GM08714 (cell line): ENCODE data around the gene ULK1.

Source experiments
- H3K4me3 ChIP-seq: fragments of 200-500 bp; sonication (Bioruptor generic); 2 replicates; pipeline ENCODE4 v1.5.1; 2014; ENCODE audit warnings: mild to moderate bottlenecking, low read length, inconsistent platforms
- ZNF274 ChIP-seq: IDR thresholded peaks from 2 replicates; pipeline ENCODE4 v1.6.1; 2012; ENCODE audit warnings: mild to moderate bottlenecking, low read depth, low read length

The ULK1 gene

GRCh38 chr12:131892711-131893604, 1.5 kb upstream of the ULK1 start:
- no peak overlapping the region for H3K4me3 ChIP-seq
- no peak for TF ChIP-seq ZNF274

- TF ChIP-seq ZNF274, result no peak
- H3K4me3 ChIP-seq, result no peak overlapping the region
Measured at GRCh38 chr12:131893605-131894312, 663 bp upstream of the ULK1 start.

GRCh38 chr12:131894981-131895639, 688 bp downstream of the ULK1 start:
- no peak for TF ChIP-seq ZNF274

DNA sequence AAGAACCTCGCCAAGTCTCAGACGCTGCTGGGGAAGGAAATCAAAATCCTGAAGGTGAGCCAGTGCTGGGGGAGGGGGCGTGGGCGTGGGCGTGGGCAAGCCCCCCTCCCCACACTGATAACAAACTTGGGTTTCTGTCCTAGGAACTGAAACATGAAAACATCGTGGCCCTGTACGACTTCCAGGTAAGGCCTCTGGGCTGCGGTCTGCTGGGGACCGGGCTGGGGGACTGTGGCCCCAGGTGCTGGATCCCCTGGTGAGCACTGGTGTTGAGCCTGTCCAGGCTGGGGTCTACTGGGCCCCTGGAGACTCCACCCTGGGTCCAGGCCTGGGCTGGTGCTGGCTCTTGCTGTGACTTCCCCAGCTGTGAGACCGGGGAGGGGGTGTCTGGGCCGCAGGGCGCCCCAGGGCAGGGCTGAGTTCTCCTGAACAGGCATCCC, 1.2 kb downstream of the ULK1 start:
- peak overlapping the region; percentile 62; the same call in 1 of the 2 replicates for H3K4me3 ChIP-seq
- TF ChIP-seq ZNF274, result no peak

More at GRCh38 chr12:131894981-131895639, 688 bp downstream of the ULK1 start:
- H3K4me3 ChIP-seq, result peak overlapping the region; percentile 62

DNA sequence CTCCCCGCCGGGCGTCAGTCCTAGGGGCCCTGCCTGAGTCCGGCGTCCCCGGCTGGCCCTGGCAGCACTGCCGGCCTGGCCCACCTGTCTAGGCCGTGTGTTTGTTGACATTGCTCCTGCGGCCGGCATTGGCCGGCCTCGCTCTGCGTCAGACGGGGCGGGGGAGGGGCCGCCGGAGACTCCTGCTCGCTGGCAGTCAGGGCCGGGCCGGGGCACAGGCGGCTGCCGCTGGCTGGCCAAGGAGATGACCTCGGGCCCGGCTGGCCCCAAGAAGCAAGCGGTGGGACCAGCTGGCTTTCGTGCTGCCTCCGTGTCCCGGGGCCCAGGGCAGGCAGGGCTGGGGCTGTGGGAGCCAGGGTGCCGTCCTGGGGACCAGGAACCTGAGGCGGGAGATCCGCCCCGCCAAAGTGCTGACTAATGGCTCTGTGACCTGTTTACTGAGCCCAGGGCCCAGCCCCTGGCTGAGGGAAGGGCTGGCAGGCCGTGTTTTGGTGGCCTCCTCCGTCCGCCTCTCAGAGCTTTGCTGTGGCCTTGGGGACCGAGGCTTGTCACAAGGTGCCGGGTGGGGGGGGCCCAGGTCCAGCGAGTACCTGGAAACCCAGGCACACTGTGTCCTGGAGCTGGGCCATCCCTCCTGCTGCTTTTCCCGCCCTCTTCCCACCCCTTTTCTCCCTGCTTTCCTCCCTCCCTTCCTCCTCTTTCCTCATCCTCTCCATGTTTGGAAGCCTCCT, 1.8 kb downstream of the ULK1 start:
- peak overlapping the region; percentile 62; the same call in 1 of the 2 replicates for H3K4me3 ChIP-seq
- no peak for TF ChIP-seq ZNF274

DNA sequence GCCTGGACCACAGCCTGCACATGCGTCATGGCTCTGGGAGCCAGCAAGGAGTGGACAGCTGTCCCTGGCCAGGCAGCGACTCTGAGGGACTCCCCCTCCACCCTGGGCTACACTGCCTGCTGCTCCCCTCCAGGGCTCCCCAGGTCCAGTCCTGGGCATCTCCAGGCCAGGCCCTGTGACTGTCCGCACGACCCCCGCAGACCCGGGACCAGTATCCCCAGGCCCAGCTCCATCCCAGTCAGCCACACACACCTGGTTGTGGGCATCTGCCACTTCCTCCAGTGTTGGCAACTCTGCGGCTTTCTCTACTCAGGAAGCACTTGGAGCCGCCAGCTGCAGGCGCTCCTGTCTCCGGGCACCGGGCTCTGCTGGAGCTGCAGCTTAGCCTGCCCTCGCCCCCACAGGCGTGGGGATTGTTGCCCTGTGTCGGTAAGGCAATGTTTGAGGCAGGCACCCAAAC, 2.4 kb downstream of the ULK1 start:
- no peak overlapping the region for H3K4me3 ChIP-seq
- TF ChIP-seq ZNF274, result no peak

DNA sequence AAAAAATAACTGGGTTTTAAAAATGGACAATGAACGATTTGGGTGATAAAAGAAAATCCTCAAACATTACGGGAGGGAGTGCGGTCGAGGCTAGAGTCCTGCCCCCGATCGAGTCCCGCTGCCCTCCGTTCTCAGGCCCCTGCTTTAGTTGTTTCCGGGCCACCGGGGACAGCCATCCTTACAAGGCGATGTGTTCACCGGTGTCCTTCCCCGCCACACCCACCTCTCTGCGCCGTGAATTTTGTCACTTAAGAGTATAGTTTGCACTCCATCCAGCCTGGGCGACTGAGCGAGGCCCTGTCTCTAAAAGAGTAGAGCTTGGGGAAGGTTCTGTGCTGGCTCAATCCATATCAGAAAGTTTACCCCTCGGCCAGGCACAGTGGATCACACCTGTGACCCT, 2.9 kb downstream of the ULK1 start:
- no peak overlapping the region for H3K4me3 ChIP-seq
- no peak for TF ChIP-seq ZNF274

GRCh38 chr12:131897875-131898274, 3.5 kb downstream of the ULK1 start:
- TF ChIP-seq ZNF274, result no peak
- H3K4me3 ChIP-seq, result no peak overlapping the region

- H3K4me3 ChIP-seq, result no peak overlapping the region
- TF ChIP-seq ZNF274, result no peak
Measured at GRCh38 chr12:131900397-131900796, 6.0 kb downstream of the ULK1 start.

GRCh38 chr12:131901431-131902331, 7.3 kb downstream of the ULK1 start:
- TF ChIP-seq ZNF274, result no peak
- no peak overlapping the region for H3K4me3 ChIP-seq

DNA sequence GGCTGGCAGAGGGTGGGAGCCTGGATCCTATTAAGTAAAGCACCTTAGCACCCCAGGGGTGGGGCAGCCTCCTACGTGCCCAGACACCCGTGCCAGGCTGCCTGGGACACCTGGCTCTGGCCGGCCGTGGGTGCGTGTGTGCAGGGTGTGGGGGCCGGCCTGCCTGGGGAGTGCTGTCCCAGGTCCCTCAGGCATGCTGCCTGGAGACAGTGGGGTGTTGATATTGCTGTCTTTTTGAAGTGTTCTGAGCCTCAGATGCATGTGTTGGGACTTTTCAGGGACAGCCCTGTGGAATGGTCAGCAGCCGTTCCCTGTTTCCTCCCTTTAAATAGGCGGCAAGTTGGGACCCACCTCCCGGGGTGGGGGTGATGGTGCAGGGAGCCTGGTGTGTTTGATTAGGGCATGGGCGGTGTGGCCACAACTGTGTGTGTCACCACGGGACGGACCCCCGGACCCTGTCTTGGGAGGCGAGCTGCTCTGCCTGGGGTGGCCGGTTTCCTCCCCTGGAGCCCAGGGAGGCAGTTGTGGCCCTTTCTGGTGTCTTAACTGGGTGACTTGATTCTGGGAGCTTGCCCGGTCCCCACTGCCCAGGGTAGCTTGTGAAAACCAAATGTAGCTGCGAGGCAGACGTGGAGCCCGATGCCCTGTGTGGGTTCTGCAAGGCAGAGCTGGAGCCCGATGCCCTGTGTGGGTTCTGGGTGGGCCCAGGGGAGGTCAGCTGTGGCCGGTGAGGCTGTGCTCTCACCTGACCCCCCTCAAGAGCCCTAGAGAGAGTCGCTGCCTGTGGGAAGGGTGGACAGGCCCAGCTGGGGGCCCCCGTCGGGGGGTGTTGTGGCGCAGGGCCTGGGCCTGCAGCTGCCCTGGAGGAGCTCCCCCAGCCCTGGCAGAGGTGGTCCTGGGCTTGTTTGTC, 8.2 kb downstream of the ULK1 start:
- H3K4me3 ChIP-seq, result no peak overlapping the region
- no peak for TF ChIP-seq ZNF274
